Retinal pigment epithelial cell (primary cell): ENCODE results near the gene MYO5B.

Experiments
- DNase-seq: peaks from one replicate; pipeline ENCODE4 v3.0.0-alpha.2; 2010; ENCODE audit warnings: low read depth
- H3K4me3 ChIP-seq: 2 replicates; pipeline ENCODE4 v1.5.1; 2011; ENCODE audit warnings: mild to moderate bottlenecking, low read length, control low read depth, moderate library complexity
- TF ChIP-seq, protein P1 (sequence below): conservative IDR thresholded peaks from 2 replicates; pipeline ENCODE4 v1.5.1; 2011; ENCODE audit warnings: low read depth, low read length, control low read depth, inconsistent platforms

The MYO5B gene

GRCh38 chr18:49778826-49779465 lies 416.0 kb downstream of the MYO5B start:
- TF ChIP-seq, protein P1, sequence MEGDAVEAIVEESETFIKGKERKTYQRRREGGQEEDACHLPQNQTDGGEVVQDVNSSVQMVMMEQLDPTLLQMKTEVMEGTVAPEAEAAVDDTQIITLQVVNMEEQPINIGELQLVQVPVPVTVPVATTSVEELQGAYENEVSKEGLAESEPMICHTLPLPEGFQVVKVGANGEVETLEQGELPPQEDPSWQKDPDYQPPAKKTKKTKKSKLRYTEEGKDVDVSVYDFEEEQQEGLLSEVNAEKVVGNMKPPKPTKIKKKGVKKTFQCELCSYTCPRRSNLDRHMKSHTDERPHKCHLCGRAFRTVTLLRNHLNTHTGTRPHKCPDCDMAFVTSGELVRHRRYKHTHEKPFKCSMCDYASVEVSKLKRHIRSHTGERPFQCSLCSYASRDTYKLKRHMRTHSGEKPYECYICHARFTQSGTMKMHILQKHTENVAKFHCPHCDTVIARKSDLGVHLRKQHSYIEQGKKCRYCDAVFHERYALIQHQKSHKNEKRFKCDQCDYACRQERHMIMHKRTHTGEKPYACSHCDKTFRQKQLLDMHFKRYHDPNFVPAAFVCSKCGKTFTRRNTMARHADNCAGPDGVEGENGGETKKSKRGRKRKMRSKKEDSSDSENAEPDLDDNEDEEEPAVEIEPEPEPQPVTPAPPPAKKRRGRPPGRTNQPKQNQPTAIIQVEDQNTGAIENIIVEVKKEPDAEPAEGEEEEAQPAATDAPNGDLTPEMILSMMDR, result no peak
- DNase-seq, result peak; percentile 97
- no peak overlapping the region for H3K4me3 ChIP-seq
